ENCODE measurements around the gene CERKL.
"Not testable (repeated sequence)": the region's sequence is repeated elsewhere in the genome, so short reads cannot be mapped to it uniquely, and the experiment has no call there.

The CERKL gene

GRCh38 chr2:181656450-181657291, at the start of gene CERKL:
Gene CERKL, minus strand, starts transcription at chr2:181657105. Its CDS starts 99 bp downstream, at chr2:181657006.
- DNase-seq = peak; percentile 11

- DNase-seq = not testable (repeated sequence)
These were observed 45.6 kb upstream of the CERKL start for GRCh38 chr2:181702519-181702918.

- no peak for DNase-seq
These were observed 41.3 kb upstream of the CERKL start for GRCh38 chr2:181698223-181698622.

GRCh38 chr2:181697571-181697970, 40.7 kb upstream of the CERKL start:
- DNase-seq = no peak

GRCh38 chr2:181697126-181697525, 40.2 kb upstream of the CERKL start:
- no peak for DNase-seq

- no peak for DNase-seq
These were observed 37.4 kb upstream of the CERKL start for GRCh38 chr2:181694271-181694670.

- no peak for DNase-seq
These were observed 34.0 kb upstream of the CERKL start for GRCh38 chr2:181690860-181691259.

GRCh38 chr2:181686576-181687185, 29.8 kb upstream of the CERKL start:
- DNase-seq = no peak

GRCh38 chr2:181685150-181685688, 28.3 kb upstream of the CERKL start:
- no peak for DNase-seq

GRCh38 chr2:181684454-181685149, 27.7 kb upstream of the CERKL start:
- no peak for DNase-seq

GRCh38 chr2:181683518-181684453, 26.9 kb upstream of the CERKL start:
- no peak for DNase-seq

- no peak for DNase-seq
These were observed 26.1 kb upstream of the CERKL start for GRCh38 chr2:181682795-181683517.

- DNase-seq = no peak
These were observed 25.3 kb upstream of the CERKL start for GRCh38 chr2:181682026-181682789.

- DNase-seq = no peak
These were observed 24.3 kb upstream of the CERKL start for GRCh38 chr2:181680937-181681811.

- DNase-seq = peak; percentile 50
These were observed 23.4 kb upstream of the CERKL start, which contains the start of gene NEUROD1 for GRCh38 chr2:181680055-181680936. Gene NEUROD1, minus strand, starts transcription at chr2:181680517. Its CDS starts 1,657 bp downstream, at chr2:181678860.

- DNase-seq = no peak
These were observed 22.7 kb upstream of the CERKL start for GRCh38 chr2:181679544-181679979.

- no peak for DNase-seq
These were observed 22.1 kb upstream of the CERKL start for GRCh38 chr2:181678861-181679543.

Data from NCI-H526 treated with DMSO at 0.1 percent for 48 hours (cell line).